Neutrophil (primary cell): Measurements from ENCODE around the gene MDFIC.

ENCODE experiments used
- H3K27ac ChIP-seq: fragments of 200-600 bp; sonication (generic); 2 replicates; pipeline ENCODE4 v1.5.1; 2016; ENCODE audit warnings: mild to moderate bottlenecking, moderate library complexity
- H3K27me3 ChIP-seq: fragments of 200-600 bp; sonication (generic); 2 replicates; pipeline ENCODE4 v1.6.0; 2016; ENCODE audit warnings: mild to moderate bottlenecking
- H3K36me3 ChIP-seq: fragments of 200-600 bp; sonication (generic); 2 replicates; pipeline ENCODE4 v1.5.1; 2017
- H3K4me1 ChIP-seq, 2 experiments: fragments of 200-600 bp in 1 of 2; sonication (generic) in 1 of 2; 1 replicate in 1 of 2; 2 replicates in 1 of 2; pipeline versions ENCODE4 v1.5.1 to v1.6.1; 2013 to 2016; ENCODE audit warnings: low read depth in 1 of 2, low read length in 1 of 2, mild to moderate bottlenecking in 1 of 2, moderate library complexity in 1 of 2; ENCODE audit not compliant: control insufficient read depth in 1 of 2, insufficient read depth in 1 of 2
- H3K4me3 ChIP-seq, 2 experiments: fragments of 200-600 bp in 1 of 2; sonication (generic) in 1 of 2; 1 replicate in 1 of 2; 2 replicates in 1 of 2; pipeline ENCODE4 v1.5.1; 2013 to 2016; ENCODE audit warnings: low read depth in 1 of 2, low read length in 1 of 2, mild to moderate bottlenecking in 1 of 2, moderate library complexity in 1 of 2
- H3K9me3 ChIP-seq: fragments of 200-600 bp; sonication (generic); 2 replicates; pipeline ENCODE4 v1.5.1; 2016
- TF ChIP-seq, protein P1 (sequence below): fragments of 200-600 bp; sonication (generic); IDR thresholded peaks from 2 replicates; pipeline ENCODE4 v1.5.1; 2016; ENCODE audit warnings: antibody characterized with exemption

The MDFIC gene

GRCh38 chr7:114975401-114975800 lies 53.5 kb downstream of the MDFIC start:
- Histone ChIP-seq H3K36me3 (no peaks in the 10 kb centered on the region), H3K4me3 (no peak overlapping the region), H3K27ac (no peak overlapping the region), H3K9me3 (no peaks in the 10 kb centered on the region), H3K4me1 (no peaks in the 10 kb centered on the region), H3K27me3 (no peaks in the 10 kb centered on the region)
- TF ChIP-seq, protein P1, sequence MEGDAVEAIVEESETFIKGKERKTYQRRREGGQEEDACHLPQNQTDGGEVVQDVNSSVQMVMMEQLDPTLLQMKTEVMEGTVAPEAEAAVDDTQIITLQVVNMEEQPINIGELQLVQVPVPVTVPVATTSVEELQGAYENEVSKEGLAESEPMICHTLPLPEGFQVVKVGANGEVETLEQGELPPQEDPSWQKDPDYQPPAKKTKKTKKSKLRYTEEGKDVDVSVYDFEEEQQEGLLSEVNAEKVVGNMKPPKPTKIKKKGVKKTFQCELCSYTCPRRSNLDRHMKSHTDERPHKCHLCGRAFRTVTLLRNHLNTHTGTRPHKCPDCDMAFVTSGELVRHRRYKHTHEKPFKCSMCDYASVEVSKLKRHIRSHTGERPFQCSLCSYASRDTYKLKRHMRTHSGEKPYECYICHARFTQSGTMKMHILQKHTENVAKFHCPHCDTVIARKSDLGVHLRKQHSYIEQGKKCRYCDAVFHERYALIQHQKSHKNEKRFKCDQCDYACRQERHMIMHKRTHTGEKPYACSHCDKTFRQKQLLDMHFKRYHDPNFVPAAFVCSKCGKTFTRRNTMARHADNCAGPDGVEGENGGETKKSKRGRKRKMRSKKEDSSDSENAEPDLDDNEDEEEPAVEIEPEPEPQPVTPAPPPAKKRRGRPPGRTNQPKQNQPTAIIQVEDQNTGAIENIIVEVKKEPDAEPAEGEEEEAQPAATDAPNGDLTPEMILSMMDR, result no peak

GRCh38 chr7:114976666-114977065 lies 54.8 kb downstream of the MDFIC start:
- Histone ChIP-seq H3K4me1 (no peaks in the 10 kb centered on the region), H3K9me3 (no peaks in the 10 kb centered on the region), H3K27ac (no peak overlapping the region), H3K36me3 (no peaks in the 10 kb centered on the region), H3K27me3 (no peaks in the 10 kb centered on the region), H3K4me3 (no peak overlapping the region)
- TF ChIP-seq, protein P1, result no peak

- Histone ChIP-seq H3K27me3 (no peaks in the 10 kb centered on the region), H3K4me1 (no peaks in the 10 kb centered on the region), H3K9me3 (no peaks in the 10 kb centered on the region), H3K27ac (no peak overlapping the region), H3K4me3 (no peak overlapping the region), H3K36me3 (no peaks in the 10 kb centered on the region)
- TF ChIP-seq, protein P1, result no peak
Observed at GRCh38 chr7:114977277-114977676, 55.4 kb downstream of the MDFIC start.

DNA sequence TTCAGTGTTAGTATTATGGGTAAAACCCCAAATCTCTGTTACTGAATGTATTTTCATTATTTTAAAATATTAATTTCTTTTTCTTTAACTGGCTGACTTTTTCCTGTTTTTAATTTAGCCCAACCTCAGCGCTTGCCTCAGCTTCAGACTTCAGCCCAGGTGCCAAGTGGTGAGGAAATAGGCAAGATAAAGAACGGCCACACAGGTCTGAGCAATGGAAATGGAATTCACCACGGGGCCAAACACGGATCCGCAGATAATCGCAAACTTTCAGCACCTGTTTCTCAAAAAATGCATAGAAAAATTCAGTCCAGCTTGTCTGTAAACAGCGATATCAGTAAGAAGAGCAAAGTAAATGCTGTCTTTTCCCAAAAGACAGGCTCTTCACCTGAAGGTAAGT lies 57.5 kb downstream of the MDFIC start:
- Histone ChIP-seq H3K27ac (no peak overlapping the region), H3K9me3 (no peaks in the 10 kb centered on the region), H3K4me1 (no peaks in the 10 kb centered on the region), H3K27me3 (no peaks in the 10 kb centered on the region), H3K4me3 (no peak overlapping the region), H3K36me3 (no peaks in the 10 kb centered on the region)
- TF ChIP-seq, protein P1, result no peak

GRCh38 chr7:114979803-114980507 lies 58.1 kb downstream of the MDFIC start:
- H3K27ac ChIP-seq, result no peak overlapping the region
- no peak overlapping the region for H3K4me3 ChIP-seq
- no peaks in the 10 kb centered on the region for H3K27me3 ChIP-seq
- H3K36me3 ChIP-seq, result no peaks in the 10 kb centered on the region
- no peaks in the 10 kb centered on the region for H3K9me3 ChIP-seq
- no peaks in the 10 kb centered on the region for H3K4me1 ChIP-seq
- TF ChIP-seq, protein P1, result no peak
